H4 (cell line): ENCODE results near the gene ADAMTS7. TPM values are rescaled to one million over a fixed set of nuclear protein-coding genes. Genes with fewer than 3 reads are reported as not detected.
"Not testable (repeated sequence)": the region's sequence is repeated elsewhere in the genome, so short reads cannot be mapped to it uniquely, and the experiment has no call there.

ENCODE experiments used
- DNase-seq: peaks from one replicate; pipeline ENCODE4 v3.0.0-alpha.2; 2015; ENCODE audit warnings: low spot score
- total RNA-seq: library from RNA; depleted of rRNA; stranded (reverse); fragments of >200 nt; shearing (Covaris generic); gene quantifications from 2 replicates; pipeline ENCODE4 v1.2.3, GENCODE V29; 2014; rRNA removed

Gene ADAMTS7
- total RNA-seq, 1 experiment from 2014 or later = 1.5 TPM

DNA sequence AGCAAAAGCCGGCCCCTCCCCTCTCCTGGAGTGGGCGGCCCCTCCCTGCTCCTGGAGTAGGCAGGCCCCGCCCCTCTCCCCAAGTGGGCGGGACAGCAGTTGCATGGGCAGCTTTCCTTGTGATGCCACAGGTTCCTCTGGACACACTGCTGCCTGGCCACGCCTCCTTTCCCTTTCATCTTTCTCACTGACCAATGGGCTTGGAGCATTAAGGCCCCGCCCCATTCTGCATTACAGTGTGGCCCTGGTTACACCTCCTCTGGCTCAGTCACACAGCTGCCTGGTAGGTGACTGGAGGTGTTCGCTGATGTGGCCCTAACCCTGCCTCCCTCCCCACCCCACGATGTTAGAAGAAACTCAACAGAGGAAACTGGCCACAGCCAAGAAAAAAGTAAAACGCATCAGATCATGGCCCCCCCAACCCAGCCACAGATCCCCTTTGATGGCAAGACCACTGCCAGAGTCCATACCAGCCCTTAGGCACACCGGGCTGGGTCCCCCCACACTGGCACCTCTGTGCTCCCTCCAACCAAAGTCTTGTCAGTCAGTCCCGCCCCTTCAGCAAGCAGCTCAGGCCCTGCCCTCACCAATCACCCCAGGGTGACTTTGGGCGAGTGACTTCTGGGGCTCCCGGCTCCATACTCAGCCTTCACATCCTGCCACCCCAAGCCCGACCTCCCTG, 84.3 kb downstream of the ADAMTS7 start:
- peak; percentile 28 for DNase-seq

DNA sequence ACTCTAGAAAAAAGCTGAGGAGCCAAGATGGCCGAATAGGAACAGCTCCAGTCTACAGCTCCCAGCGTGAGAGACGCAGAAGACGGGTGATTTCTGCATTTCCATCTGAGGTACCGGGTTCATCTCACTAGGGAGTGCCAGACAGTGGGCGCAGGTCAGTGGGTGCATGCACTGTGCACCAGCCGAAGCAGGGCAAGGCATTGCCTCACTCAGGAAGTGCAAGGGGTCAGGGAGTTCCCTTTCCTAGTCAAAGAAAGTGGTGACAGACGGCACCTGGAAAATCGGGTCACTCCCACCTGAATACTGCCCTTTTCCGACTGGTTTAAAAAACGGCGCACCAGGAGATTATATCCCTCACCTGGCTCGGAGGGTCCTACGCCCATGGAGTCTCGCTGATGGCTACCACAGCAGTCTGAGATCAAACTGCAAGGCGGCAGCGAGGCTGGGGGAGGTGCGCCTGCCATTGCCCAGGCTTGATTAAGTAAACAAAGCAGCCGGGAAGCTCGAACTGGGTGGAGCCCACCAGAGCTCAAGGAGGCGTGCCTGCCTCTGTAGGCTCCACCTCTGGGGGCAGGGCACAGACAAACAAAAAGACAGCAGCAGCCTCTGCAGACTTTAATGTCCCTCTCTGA, 91.3 kb downstream of the ADAMTS7 start:
- not testable (repeated sequence) for DNase-seq

DNA sequence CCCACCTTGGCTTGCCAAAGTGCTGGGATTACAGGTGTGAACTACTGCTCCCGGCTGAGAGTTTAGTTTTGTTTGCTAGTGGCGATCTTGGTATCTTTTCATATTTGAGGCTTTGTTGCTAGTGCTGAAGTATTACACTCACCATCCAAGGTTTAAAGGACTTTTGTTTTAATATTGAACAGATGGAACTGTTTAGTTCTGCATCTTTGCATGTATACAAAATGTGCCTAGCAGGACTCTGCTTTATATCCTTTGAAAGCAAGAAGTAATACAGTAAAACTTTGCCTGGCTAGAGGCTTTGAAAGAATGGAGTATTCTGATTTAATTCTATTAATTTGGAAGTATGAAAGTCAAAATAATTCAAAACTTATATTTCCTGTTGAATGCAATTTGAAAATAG, 92.4 kb downstream of the ADAMTS7 start:
- DNase-seq = no peak

DNA sequence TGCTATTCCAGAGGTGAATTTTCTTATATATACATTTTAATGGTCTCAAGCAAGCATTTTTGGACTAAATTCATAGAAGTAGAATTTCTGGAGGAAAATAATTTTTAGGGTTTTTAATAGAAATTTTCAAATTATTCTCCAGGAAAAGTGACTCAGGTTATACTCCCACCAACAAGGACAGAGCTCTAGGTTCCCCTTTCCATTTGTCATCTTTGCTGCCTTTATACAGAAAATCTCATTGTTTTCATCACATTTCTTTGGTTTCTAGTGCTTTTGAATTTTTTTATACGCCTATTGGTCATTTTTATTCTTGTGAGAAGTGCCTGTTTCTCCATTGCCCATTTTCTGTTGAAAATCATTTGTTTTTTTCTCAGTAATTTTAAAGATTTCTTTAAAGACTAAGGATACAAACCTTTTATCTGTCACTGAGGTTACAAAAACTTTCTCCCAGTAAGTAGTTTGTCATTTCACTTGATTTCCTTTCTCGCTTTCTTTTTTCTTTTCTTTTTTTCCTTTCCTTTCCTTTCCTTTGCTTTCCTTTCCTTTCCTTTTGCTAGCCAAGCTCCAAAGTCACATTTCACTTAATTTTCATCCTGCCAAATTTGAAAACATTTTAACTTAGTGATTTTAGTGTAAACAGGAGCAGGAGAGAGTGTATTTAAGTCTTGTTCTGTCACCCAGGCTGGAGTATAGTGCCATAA, 93.2 kb downstream of the ADAMTS7 start:
- no peak for DNase-seq

DNA sequence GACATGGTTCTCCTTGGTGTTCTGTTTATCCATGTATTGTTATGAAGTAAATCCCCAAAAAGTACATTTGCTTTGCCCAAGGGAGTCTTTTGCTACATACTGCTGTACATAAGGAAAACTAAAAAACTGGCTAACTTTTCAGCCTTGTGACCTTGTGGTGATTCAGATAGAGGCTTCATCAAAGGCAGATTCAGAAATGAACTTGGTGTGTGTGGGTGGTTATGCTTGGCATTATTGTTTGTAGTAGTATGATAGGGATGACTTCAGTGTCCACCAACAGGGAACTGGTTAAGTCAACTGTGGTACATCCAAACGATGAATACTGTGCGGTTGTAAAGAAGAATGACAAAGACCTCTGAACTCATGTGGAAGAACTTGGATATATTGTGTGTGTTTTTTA, 94.6 kb downstream of the ADAMTS7 start:
- DNase-seq = no peak

GRCh38 chr15:78715930-78716329, 95.3 kb downstream of the ADAMTS7 start:
- no peak for DNase-seq

DNA sequence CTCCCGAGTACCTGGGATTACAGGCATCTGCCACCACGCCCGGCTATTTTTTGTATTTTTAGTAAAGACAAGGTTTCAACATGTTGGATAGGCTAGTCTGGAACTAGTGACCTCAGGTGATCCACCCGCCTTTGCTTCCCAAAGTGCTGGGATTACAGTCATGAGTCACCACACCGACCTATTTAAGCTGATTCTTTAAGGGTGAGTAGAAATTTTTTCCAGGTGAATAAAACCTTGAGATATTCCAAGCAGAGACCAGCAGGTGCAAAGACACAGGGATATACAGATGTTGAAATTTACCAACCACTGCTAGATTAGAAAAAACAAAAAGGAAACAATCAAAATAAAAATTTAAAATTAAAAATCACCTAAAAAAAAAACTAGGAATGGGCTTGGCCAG, 95.8 kb downstream of the ADAMTS7 start:
- DNase-seq = no peak

DNA sequence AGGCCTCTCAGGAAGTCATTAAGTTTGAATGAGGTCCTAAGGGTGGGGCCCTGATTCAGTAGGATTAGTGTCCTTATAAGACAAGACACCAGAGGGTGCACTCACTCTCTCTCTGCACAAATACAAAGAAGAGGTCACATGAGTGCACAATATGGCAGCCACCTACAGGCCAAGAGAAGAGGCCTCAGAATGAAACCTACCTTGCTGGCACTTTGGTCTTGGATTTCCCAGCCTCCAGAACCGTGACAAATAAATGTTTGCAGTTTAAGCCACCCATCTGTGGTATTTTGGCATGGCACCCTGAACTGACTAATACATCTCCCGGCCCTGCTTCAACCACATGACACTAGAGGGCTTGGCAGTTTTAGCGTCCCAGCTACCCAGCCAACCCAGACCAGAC, 96.4 kb downstream of the ADAMTS7 start:
- peak; percentile 25 for DNase-seq

DNA sequence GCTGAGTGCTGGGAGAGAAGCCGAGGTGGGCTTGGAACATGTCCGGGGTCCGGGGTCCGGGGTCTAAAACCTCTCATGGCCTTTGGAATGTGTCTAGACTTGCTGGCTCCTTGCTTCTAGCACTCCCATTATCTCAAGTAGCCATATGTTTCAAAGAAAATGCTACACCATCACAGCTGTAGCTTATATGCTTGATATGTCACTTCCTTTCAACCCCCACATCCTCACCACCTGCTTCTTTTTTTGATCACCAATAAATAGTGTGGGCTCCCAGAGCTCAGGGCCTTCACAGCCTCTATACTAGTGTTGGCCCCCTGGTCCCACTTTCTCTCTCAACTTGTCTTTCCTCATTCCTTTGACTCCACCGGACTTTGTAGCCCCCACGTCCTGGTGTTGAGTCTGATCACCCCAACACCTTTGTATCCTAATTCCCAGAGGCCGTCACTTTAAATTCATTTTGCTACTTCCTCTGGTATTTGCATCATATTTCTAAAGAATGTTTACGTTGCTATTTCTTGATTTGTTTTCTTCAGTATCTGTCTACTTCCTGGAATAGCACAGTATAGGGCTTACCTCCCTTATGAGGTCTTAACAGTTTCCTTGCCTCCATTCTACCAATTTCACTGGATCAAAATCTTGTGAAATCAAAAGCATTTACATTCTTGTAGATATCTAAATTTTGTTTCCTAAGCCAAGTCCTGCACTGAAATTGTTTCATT, 98.3 kb downstream of the ADAMTS7 start:
- no peak for DNase-seq

DNA sequence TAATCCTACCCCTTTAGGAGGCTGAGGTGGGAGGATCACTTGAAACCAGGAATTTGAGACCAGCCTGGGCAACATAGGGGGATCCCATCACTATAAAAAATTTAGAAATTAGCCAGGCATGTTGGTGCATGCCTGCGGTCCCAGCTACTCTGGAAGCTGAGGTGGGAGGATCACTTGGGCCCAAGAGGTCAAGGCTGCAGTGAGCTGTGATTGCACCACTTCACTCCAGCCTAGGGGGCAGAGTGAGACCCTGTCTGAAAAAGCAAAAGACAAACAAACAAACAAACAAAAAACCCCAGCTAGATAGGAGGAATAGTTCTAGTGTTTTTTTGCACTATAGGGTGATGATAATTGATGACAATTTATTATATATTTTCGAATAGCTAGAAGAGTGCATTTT, 99.6 kb downstream of the ADAMTS7 start:
- DNase-seq = no peak

- peak; percentile 47 for DNase-seq
Measured at GRCh38 chr15:78709263-78709882, 101.9 kb downstream of the ADAMTS7 start.

Other genes with a start within 250 kb of the ADAMTS7 start
- 27.0 and 39.4 TPM in 2 replicates for gene CHRNA5, start 245.9 kb downstream of the ADAMTS7 start, total RNA-seq
- 0.04 TPM in 1 of 2 replicates, not detected in the other for gene CHRNA3, start 190.5 kb downstream of the ADAMTS7 start, total RNA-seq
- gene CHRNB4, start 170.3 kb downstream of the ADAMTS7 start, total RNA-seq = not detected in 2 replicates
- gene MORF4L1, start 61.4 kb upstream of the ADAMTS7 start, total RNA-seq = 382 and 419 TPM in 2 replicates
- 39.9 and 40.5 TPM in 2 replicates for gene CTSH, start 133.6 kb upstream of the ADAMTS7 start, total RNA-seq